ENCODE measurements around the gene HIGD2B. TPM values are rescaled to one million over a fixed set of nuclear protein-coding genes. Genes with fewer than 3 reads are reported as not detected.
"Not testable (repeated sequence)": the region's sequence is repeated elsewhere in the genome, so short reads cannot be mapped to it uniquely, and the experiment has no call there.

Gene HIGD2B
- total RNA-seq, 5 donors from 2014 or later (not counting 1 experiment from before 2014, with no cell fraction given) = 0.33 to 0.45 TPM; not detected in 3

GRCh38 chr15:72722071-72722696 is 36.2 kb upstream of the HIGD2B start:
- ATAC-seq (replicated peaks in 1 of 4) = peak in 1 of 4 experiments; percentile 42
- WGBS (ENCODE audit: insufficient coverage) = 67% methylated on average over 1 of the region's 3 CpGs
- Histone ChIP-seq H3K4me3 (ENCODE audit: control insufficient read depth in 1 of 2, extremely low read depth in 1 of 2, low read length in 1 of 2) (no peak overlapping the region), H3K9me3 (no peaks in the 10 kb centered on the region), H3K27me3 (replicated peaks in 1 of 2; ENCODE audit: control insufficient read depth in 2 of 2, extremely low read depth in 1 of 2, insufficient read depth in 2 of 2, low read length in 1 of 2) (no peaks in the 10 kb centered on the region), H3K4me1 (ENCODE audit: control insufficient read depth in 1 of 2, extremely low read depth in 1 of 2, insufficient read depth in 2 of 2, low read length in 2 of 2) (no peaks in the 10 kb centered on the region), H3K27ac (ENCODE audit: low read length) (no peak overlapping the region), H3K36me3 (ENCODE audit: control insufficient read depth in 2 of 2, extremely low read depth in 1 of 2, insufficient read depth in 1 of 2, low read length in 1 of 2) (peaks cover 0 to 24% of the 10 kb centered on the region in 2 donors)
- H3K27me3 Mint-ChIP-seq = no peaks in the 10 kb centered on the region
- DNase-seq = peak; percentile 28 to 78 (median 59)
- POLR2A ChIA-PET = no interaction called here
- H3K36me3 Mint-ChIP-seq = peaks cover 26% of the 10 kb centered on the region
- H3K9me3 Mint-ChIP-seq = no peaks in the 10 kb centered on the region
- H3K27ac Mint-ChIP-seq = no peak overlapping the region
- no peak overlapping the region for H3K4me3 Mint-ChIP-seq
- CTCF ChIA-PET = interaction anchor here (0.5 to 2.9 kb wide), 26 partner anchors 8 to 552 kb away, joined by 3 to 21 read pairs (median 4); no protein-coding TSS in a partner anchor
- peaks cover 0 to 3% (median 0%) of the 10 kb centered on the region in 3 donors for H3K4me1 Mint-ChIP-seq

DNA sequence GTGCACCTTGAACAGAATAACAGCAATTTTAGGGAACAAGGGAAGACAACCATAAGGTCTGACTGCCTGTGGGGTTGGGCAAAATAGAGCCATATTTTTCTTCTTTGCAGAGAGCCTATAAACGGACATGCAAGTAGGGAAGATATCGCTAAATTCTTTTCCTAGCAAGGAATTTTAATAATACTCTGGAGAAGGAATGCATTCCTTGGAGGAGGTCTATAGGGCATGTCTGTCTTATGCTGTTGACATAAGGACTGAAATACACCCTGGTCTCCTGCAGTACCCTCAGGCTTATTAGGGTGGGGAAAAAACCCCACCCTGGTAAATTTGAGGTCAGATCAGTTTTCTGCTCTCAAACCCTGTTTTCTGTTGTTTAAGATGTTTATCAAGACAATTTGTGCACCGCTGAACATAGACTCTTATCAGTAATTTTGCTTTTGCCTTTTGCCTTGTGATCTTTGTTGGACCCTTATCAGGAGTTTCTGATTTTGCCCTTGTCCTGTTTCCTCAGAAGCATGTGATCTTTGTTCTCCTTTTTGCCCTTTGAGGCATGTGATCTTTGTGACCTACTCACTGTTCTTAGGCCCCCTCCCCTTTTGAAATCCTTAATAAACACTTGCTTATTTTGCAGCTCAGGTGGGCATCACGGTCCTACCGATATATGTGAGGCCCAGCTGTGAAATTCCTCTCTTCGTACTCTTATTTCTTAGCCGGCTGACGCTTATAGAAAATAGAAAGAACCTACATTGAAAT is 22.7 kb upstream of the HIGD2B start:
- H3K9me3 ChIP-seq; H3K4me1 ChIP-seq (ENCODE audit: control insufficient read depth in 1 of 2, extremely low read depth in 1 of 2, insufficient read depth in 2 of 2, low read length in 2 of 2); H3K9me3 Mint-ChIP-seq; H3K27me3 Mint-ChIP-seq; H3K27me3 ChIP-seq (replicated peaks in 1 of 2; ENCODE audit: control insufficient read depth in 2 of 2, extremely low read depth in 1 of 2, insufficient read depth in 2 of 2, low read length in 1 of 2); H3K4me1 Mint-ChIP-seq; H3K27ac ChIP-seq (ENCODE audit: low read length); H3K4me3 Mint-ChIP-seq; DNase-seq; H3K27ac Mint-ChIP-seq; ATAC-seq (replicated peaks in 1 of 4); H3K4me3 ChIP-seq (ENCODE audit: control insufficient read depth in 1 of 2, extremely low read depth in 1 of 2, low read length in 1 of 2); POLR2A ChIA-PET: not testable (repeated sequence)
- H3K36me3 ChIP-seq (ENCODE audit: control insufficient read depth in 2 of 2, extremely low read depth in 1 of 2, insufficient read depth in 1 of 2, low read length in 1 of 2) = peaks cover 0 to 14% of the 10 kb centered on the region in 2 donors
- H3K36me3 Mint-ChIP-seq = peaks cover 19% of the 10 kb centered on the region
- CTCF ChIA-PET = interaction anchor here in 1 of 2 donors (0.6 kb wide), 1 partner anchor 27 kb away, joined by 3 read pairs; no protein-coding TSS in a partner anchor
- 88% methylated on average over 1 of the region's 8 CpGs for WGBS (ENCODE audit: insufficient coverage)

GRCh38 chr15:72706266-72706665 is 20.3 kb upstream of the HIGD2B start:
- Histone ChIP-seq H3K9me3 (no peaks in the 10 kb centered on the region), H3K36me3 (ENCODE audit: control insufficient read depth in 2 of 2, extremely low read depth in 1 of 2, insufficient read depth in 1 of 2, low read length in 1 of 2) (peaks cover 0 to 4% of the 10 kb centered on the region in 2 donors), H3K27me3 (replicated peaks in 1 of 2; ENCODE audit: control insufficient read depth in 2 of 2, extremely low read depth in 1 of 2, insufficient read depth in 2 of 2, low read length in 1 of 2) (no peaks in the 10 kb centered on the region), H3K4me1 (ENCODE audit: control insufficient read depth in 1 of 2, extremely low read depth in 1 of 2, insufficient read depth in 2 of 2, low read length in 2 of 2) (no peaks in the 10 kb centered on the region), H3K4me3 (ENCODE audit: control insufficient read depth in 1 of 2, extremely low read depth in 1 of 2, low read length in 1 of 2) (no peak overlapping the region), H3K27ac (ENCODE audit: low read length) (no peak overlapping the region)
- ChIA-PET POLR2A (no interaction called here), CTCF (interaction anchor here (0.5 to 0.7 kb wide), 2 partner anchors 380 to 737 kb away, joined by 3 to 6 read pairs; no protein-coding TSS in a partner anchor)
- no peak for DNase-seq
- peaks cover 13% of the 10 kb centered on the region for H3K36me3 Mint-ChIP-seq
- H3K4me3 Mint-ChIP-seq = no peak overlapping the region
- 97% methylated on average over 6 of the region's 11 CpGs for WGBS (ENCODE audit: insufficient coverage)
- no peaks in the 10 kb centered on the region for H3K4me1 Mint-ChIP-seq
- no peaks in the 10 kb centered on the region for H3K27me3 Mint-ChIP-seq
- no peak overlapping the region for H3K27ac Mint-ChIP-seq
- ATAC-seq (replicated peaks in 1 of 4) = no peak
- H3K9me3 Mint-ChIP-seq = no peaks in the 10 kb centered on the region

DNA sequence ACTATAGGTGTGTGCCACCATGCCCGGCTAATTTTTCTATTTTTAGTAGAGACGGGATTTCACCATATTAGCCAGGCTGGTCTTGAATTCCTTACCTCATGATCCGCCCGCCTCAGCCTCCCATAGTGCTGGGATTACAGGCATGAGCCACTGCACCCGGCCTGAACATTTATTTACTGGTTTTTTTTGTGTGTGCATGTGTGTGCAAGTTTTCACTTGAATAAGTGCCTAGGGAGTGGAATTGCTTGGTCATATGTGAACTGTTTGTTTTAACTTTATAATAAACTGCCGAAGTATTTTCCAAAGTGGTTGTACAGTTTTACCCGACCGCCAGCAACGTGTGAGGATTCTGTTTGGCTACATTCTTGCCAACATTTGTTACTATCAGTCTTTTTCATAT is 14.1 kb upstream of the HIGD2B start:
- ATAC-seq (replicated peaks in 1 of 4) (no peak), DNase-seq (no peak)
- Histone ChIP-seq H3K4me1 (ENCODE audit: control insufficient read depth in 1 of 2, extremely low read depth in 1 of 2, insufficient read depth in 2 of 2, low read length in 2 of 2) (no peaks in the 10 kb centered on the region), H3K27ac (ENCODE audit: low read length) (no peak overlapping the region), H3K36me3 (ENCODE audit: control insufficient read depth in 2 of 2, extremely low read depth in 1 of 2, insufficient read depth in 1 of 2, low read length in 1 of 2) (no peaks in the 10 kb centered on the region), H3K27me3 (replicated peaks in 1 of 2; ENCODE audit: control insufficient read depth in 2 of 2, extremely low read depth in 1 of 2, insufficient read depth in 2 of 2, low read length in 1 of 2) (no peaks in the 10 kb centered on the region), H3K9me3 (no peaks in the 10 kb centered on the region), H3K4me3 (ENCODE audit: control insufficient read depth in 1 of 2, extremely low read depth in 1 of 2, low read length in 1 of 2) (no peak overlapping the region)
- H3K36me3 Mint-ChIP-seq = peaks cover 19% of the 10 kb centered on the region
- H3K4me1 Mint-ChIP-seq = peaks cover 2 to 5% (median 3%) of the 10 kb centered on the region in 3 donors
- ChIA-PET CTCF (interaction anchor here in 1 of 2 donors (1.7 kb wide), 1 partner anchor 22 kb away, joined by 3 read pairs; no protein-coding TSS in a partner anchor), POLR2A (no interaction called here)
- H3K9me3 Mint-ChIP-seq = no peaks in the 10 kb centered on the region
- no peak overlapping the region for H3K27ac Mint-ChIP-seq
- 100% methylated on average over 1 of the region's 9 CpGs for WGBS (ENCODE audit: insufficient coverage)
- H3K27me3 Mint-ChIP-seq = no peaks in the 10 kb centered on the region
- no peak overlapping the region for H3K4me3 Mint-ChIP-seq

GRCh38 chr15:72698938-72699337 is 13.0 kb upstream of the HIGD2B start:
- ChIA-PET CTCF (interaction anchor here in 1 of 2 donors (1.7 kb wide), 1 partner anchor 23 kb away, joined by 3 read pairs; no protein-coding TSS in a partner anchor), POLR2A (interaction anchor here in 1 of 2 donors (0.6 kb wide), 1 partner anchor 333 kb away, joined by 3 read pairs; no protein-coding TSS in a partner anchor)
- H3K4me3 ChIP-seq (ENCODE audit: control insufficient read depth in 1 of 2, extremely low read depth in 1 of 2, low read length in 1 of 2) = no peak overlapping the region
- Mint-ChIP-seq H3K27ac (no peak overlapping the region), H3K4me1 (peaks cover 6 to 11% (median 10%) of the 10 kb centered on the region in 3 donors), H3K36me3 (peaks cover 21% of the 10 kb centered on the region), H3K4me3 (no peak overlapping the region), H3K9me3 (no peaks in the 10 kb centered on the region), H3K27me3 (no peaks in the 10 kb centered on the region)
- no peaks in the 10 kb centered on the region for H3K9me3 ChIP-seq
- ATAC-seq (replicated peaks in 1 of 4) = no peak
- H3K36me3 ChIP-seq (ENCODE audit: control insufficient read depth in 2 of 2, extremely low read depth in 1 of 2, insufficient read depth in 1 of 2, low read length in 1 of 2) = no peaks in the 10 kb centered on the region
- DNase-seq = no peak
- WGBS (ENCODE audit: insufficient coverage) = 100% methylated on average over 2 of the region's 5 CpGs
- no peak overlapping the region for H3K27ac ChIP-seq (ENCODE audit: low read length)
- no peaks in the 10 kb centered on the region for H3K27me3 ChIP-seq (replicated peaks in 1 of 2; ENCODE audit: control insufficient read depth in 2 of 2, extremely low read depth in 1 of 2, insufficient read depth in 2 of 2, low read length in 1 of 2)
- no peaks in the 10 kb centered on the region for H3K4me1 ChIP-seq (ENCODE audit: control insufficient read depth in 1 of 2, extremely low read depth in 1 of 2, insufficient read depth in 2 of 2, low read length in 2 of 2)

GRCh38 chr15:72690938-72691337 is 5.0 kb upstream of the HIGD2B start:
- H3K27me3 Mint-ChIP-seq = no peaks in the 10 kb centered on the region
- H3K4me1 Mint-ChIP-seq = peaks cover 18 to 23% (median 20%) of the 10 kb centered on the region in 3 donors
- ATAC-seq (replicated peaks in 1 of 4) = no peak
- CTCF ChIA-PET = no interaction called here
- H3K4me3 ChIP-seq (ENCODE audit: control insufficient read depth in 1 of 2, extremely low read depth in 1 of 2, low read length in 1 of 2) = no peak overlapping the region
- peaks cover 0 to 7% of the 10 kb centered on the region in 2 experiments for H3K4me1 ChIP-seq (ENCODE audit: control insufficient read depth in 1 of 2, extremely low read depth in 1 of 2, insufficient read depth in 2 of 2, low read length in 2 of 2)
- no peak for DNase-seq
- no peaks in the 10 kb centered on the region for H3K36me3 ChIP-seq (ENCODE audit: control insufficient read depth in 2 of 2, extremely low read depth in 1 of 2, insufficient read depth in 1 of 2, low read length in 1 of 2)
- WGBS (ENCODE audit: insufficient coverage) = no CpG with 5 or more reads among the region's 5 CpGs
- H3K27ac Mint-ChIP-seq = no peak overlapping the region
- H3K9me3 Mint-ChIP-seq = no peaks in the 10 kb centered on the region
- no peaks in the 10 kb centered on the region for H3K9me3 ChIP-seq
- H3K27me3 ChIP-seq (replicated peaks in 1 of 2; ENCODE audit: control insufficient read depth in 2 of 2, extremely low read depth in 1 of 2, insufficient read depth in 2 of 2, low read length in 1 of 2) = no peaks in the 10 kb centered on the region
- H3K27ac ChIP-seq (ENCODE audit: low read length) = no peak overlapping the region
- no peak overlapping the region for H3K4me3 Mint-ChIP-seq
- POLR2A ChIA-PET = no interaction called here
- H3K36me3 Mint-ChIP-seq = peaks cover 6% of the 10 kb centered on the region

Measured in T-cell (primary cell).